DOHH2 (cell line): Measurements from ENCODE around the gene KREMEN1.

Experiments used
- EZH2phosphoT487 ChIP-seq: fragments of 200-600 bp; sonication (generic); IDR thresholded peaks from 2 replicates; pipeline ENCODE4 v1.6.1; 2017; ENCODE audit warnings: borderline replicate concordance, mild to moderate bottlenecking, antibody characterized with exemption, low read length, moderate library complexity, mixed read lengths
- TF ChIP-seq, protein P1 (sequence below): fragments of 200-600 bp; sonication (generic); IDR thresholded peaks from one replicate; pipeline ENCODE4 v1.5.1; 2014; ENCODE audit warnings: antibody characterized with exemption, mild to moderate bottlenecking, low read depth, low read length; ENCODE audit not compliant: poor library complexity, severe bottlenecking

GRCh38 chr22:29157759-29158535 is 85.1 kb downstream of the KREMEN1 start:
- TF ChIP-seq, protein P1, sequence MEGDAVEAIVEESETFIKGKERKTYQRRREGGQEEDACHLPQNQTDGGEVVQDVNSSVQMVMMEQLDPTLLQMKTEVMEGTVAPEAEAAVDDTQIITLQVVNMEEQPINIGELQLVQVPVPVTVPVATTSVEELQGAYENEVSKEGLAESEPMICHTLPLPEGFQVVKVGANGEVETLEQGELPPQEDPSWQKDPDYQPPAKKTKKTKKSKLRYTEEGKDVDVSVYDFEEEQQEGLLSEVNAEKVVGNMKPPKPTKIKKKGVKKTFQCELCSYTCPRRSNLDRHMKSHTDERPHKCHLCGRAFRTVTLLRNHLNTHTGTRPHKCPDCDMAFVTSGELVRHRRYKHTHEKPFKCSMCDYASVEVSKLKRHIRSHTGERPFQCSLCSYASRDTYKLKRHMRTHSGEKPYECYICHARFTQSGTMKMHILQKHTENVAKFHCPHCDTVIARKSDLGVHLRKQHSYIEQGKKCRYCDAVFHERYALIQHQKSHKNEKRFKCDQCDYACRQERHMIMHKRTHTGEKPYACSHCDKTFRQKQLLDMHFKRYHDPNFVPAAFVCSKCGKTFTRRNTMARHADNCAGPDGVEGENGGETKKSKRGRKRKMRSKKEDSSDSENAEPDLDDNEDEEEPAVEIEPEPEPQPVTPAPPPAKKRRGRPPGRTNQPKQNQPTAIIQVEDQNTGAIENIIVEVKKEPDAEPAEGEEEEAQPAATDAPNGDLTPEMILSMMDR, result no peak
- no peak for TF ChIP-seq EZH2phosphoT487
